WTC11 (cell line): ENCODE results near the gene GRIN3B. TPM values are rescaled to one million over a fixed set of nuclear protein-coding genes. Genes with fewer than 3 reads are reported as not detected.

ENCODE experiments used
- ATAC-seq: fragments of 200-7000 bp; cut with Tn5 transposase; 2 replicates; pipeline ENCODE4 v1.10.0; 2021; ENCODE audit warnings: mild to moderate bottlenecking, moderate library complexity
- CTCF ChIA-PET: fragments of 300-600 bp; sonication (Branson Sonifier 250); formaldehyde crosslinking; loops from one replicate; lab custom pipeline; 2021; ENCODE audit warnings: antibody characterized with exemption; lab: Charles Lee
- POLR2A ChIA-PET: fragments of 350-600 bp; sonication (Branson Sonifier 250); formaldehyde crosslinking; loops from one replicate; lab custom pipeline; 2021; ENCODE audit warnings: antibody characterized with exemption; lab: Charles Lee
- DNase-seq: peaks from one replicate; pipeline ENCODE4 v3.0.0; 2021; ENCODE audit warnings: low spot score
- H3K27ac Mint-ChIP-seq: 2 replicates; pipeline ENCODE4 v1.8.0; 2021; ENCODE audit warnings: mixed read lengths
- H3K27me3 Mint-ChIP-seq: 2 replicates; pipeline ENCODE4 v1.8.0; 2021; ENCODE audit warnings: low read depth, mild to moderate bottlenecking, moderate library complexity, mixed read lengths
- H3K36me3 Mint-ChIP-seq: 2 replicates; pipeline ENCODE4 v1.8.0; 2021; ENCODE audit warnings: mixed read lengths
- H3K4me1 Mint-ChIP-seq: 2 replicates; pipeline ENCODE4 v1.8.0; 2022; ENCODE audit warnings: mixed read lengths
- H3K4me3 Mint-ChIP-seq: 2 replicates; pipeline ENCODE4 v1.8.0; 2021; ENCODE audit warnings: mild to moderate bottlenecking, moderate library complexity, mixed read lengths
- H3K9me3 Mint-ChIP-seq: 2 replicates; pipeline ENCODE4 v1.8.0; 2021; ENCODE audit warnings: mixed read lengths
- AR ChIP-seq: fragments of 250-450 bp; sonication (Bioruptor Pico); IDR thresholded peaks from 2 replicates; pipeline ENCODE4 v1.9.0; 2021; ENCODE audit warnings: mild to moderate bottlenecking
- ATF6 ChIP-seq: sonication (generic); formaldehyde crosslinking; IDR thresholded peaks from 2 replicates; pipeline ENCODE4 v1.8.1; 2023; ENCODE audit warnings: mild to moderate bottlenecking, missing genetic modification reagents
- CDX4 ChIP-seq: fragments of 250-450 bp; sonication (Bioruptor Pico); IDR thresholded peaks from 2 replicates; pipeline ENCODE4 v1.9.0; 2021; ENCODE audit warnings: moderate library complexity, mild to moderate bottlenecking, inconsistent platforms, borderline replicate concordance
- GABPB1 ChIP-seq: sonication (generic); formaldehyde crosslinking; IDR thresholded peaks from 2 replicates; pipeline ENCODE4 v1.8.1; 2023; ENCODE audit warnings: mild to moderate bottlenecking, missing genetic modification reagents
- MLX ChIP-seq: sonication (generic); formaldehyde crosslinking; IDR thresholded peaks from 2 replicates; pipeline ENCODE4 v1.8.1; 2023; ENCODE audit warnings: mild to moderate bottlenecking, missing genetic modification reagents, moderate library complexity
- MXD4 ChIP-seq: fragments of 250-450 bp; sonication (Bioruptor Pico); IDR thresholded peaks from 2 replicates; pipeline ENCODE4 v1.8.0; 2021; ENCODE audit warnings: mild to moderate bottlenecking, moderate library complexity, borderline replicate concordance
- NR3C1 ChIP-seq: sonication (generic); formaldehyde crosslinking; conservative IDR thresholded peaks from 2 replicates; pipeline ENCODE4 v1.8.1; 2023; ENCODE audit warnings: low read depth, mild to moderate bottlenecking, missing genetic modification reagents
- USF2 ChIP-seq: sonication (generic); formaldehyde crosslinking; IDR thresholded peaks from 2 replicates; pipeline ENCODE4 v1.8.1; 2023; ENCODE audit warnings: mild to moderate bottlenecking, missing genetic modification reagents, moderate library complexity
- ZNF121 ChIP-seq: sonication (generic); formaldehyde crosslinking; IDR thresholded peaks from 2 replicates; pipeline ENCODE4 v1.8.0; 2023; ENCODE audit warnings: missing genetic modification reagents
- ZNF423 ChIP-seq: fragments of 250-450 bp; sonication (Bioruptor Pico); IDR thresholded peaks from 2 replicates; pipeline ENCODE4 v2.1.2; 2022; ENCODE audit warnings: mild to moderate bottlenecking, moderate library complexity
- ZNF425 ChIP-seq: fragments of 250-450 bp; sonication (Bioruptor Pico); conservative IDR thresholded peaks from 2 replicates; pipeline ENCODE4 v1.9.0; 2021; ENCODE audit warnings: mild to moderate bottlenecking
- total RNA-seq: library from RNA; stranded (reverse); gene quantifications from 3 replicates; pipeline ENCODE4 v1.2.3, GENCODE V29; 2021

The GRIN3B gene
- total RNA-seq, 1 experiment from 2014 or later: 1.9 TPM

GRCh38 chr19:1015061-1015781 is 15.0 kb downstream of the GRIN3B start:
- Mint-ChIP-seq H3K36me3 (no peaks in the 10 kb centered on the region; the same call in 1 of the 2 replicates), H3K9me3 (no peaks in the 10 kb centered on the region)
- CTCF ChIA-PET: interaction anchor here (0.6 to 1.5 kb wide), 2 partner anchors 50 to 437 kb away, joined by 3 to 5 read pairs; no protein-coding TSS in a partner anchor

GRCh38 chr19:1015782-1016646 is 15.8 kb downstream of the GRIN3B start:
- Mint-ChIP-seq H3K9me3 (no peaks in the 10 kb centered on the region), H3K4me1 (peaks cover 28% of the 10 kb centered on the region), H3K4me3 (no peak overlapping the region), H3K27ac (peak overlapping the region; percentile 60; the same call in 1 of the 2 replicates), H3K27me3 (no peaks in the 10 kb centered on the region; the same call in 1 of the 2 replicates), H3K36me3 (no peaks in the 10 kb centered on the region; the same call in 1 of the 2 replicates)
- CTCF ChIA-PET: interaction anchor here (0.6 to 1.8 kb wide), 5 partner anchors 10 to 438 kb away, joined by 3 to 5 read pairs (median 4); partner anchors contain the start of gene CNN2
- ATAC-seq: peak; percentile 17
- DNase-seq: peak; percentile 60
- POLR2A ChIA-PET: interaction anchor here (0.6 to 1.5 kb wide), 3 partner anchors 10 to 88 kb away, joined by 3 to 9 read pairs (median 4); partner anchors contain the start of gene CNN2
- TF ChIP-seq GABPB1 (CRISPR knock-in tag): no peak
- TF ChIP-seq ZNF423 (CRISPR knock-in tag): no peak
- no peak for TF ChIP-seq ZNF425 (CRISPR knock-in tag)
- TF ChIP-seq MXD4 (CRISPR knock-in tag): no peak
- TF ChIP-seq CDX4 (CRISPR knock-in tag): no peak
- no peak for TF ChIP-seq MLX
- TF ChIP-seq ZNF121: no peak
- TF ChIP-seq ATF6: no peak

More at GRCh38 chr19:1015061-1015781, 15.0 kb downstream of the GRIN3B start:
- Mint-ChIP-seq H3K27me3 (no peaks in the 10 kb centered on the region; the same call in 1 of the 2 replicates), H3K27ac (no peak overlapping the region), H3K4me3 (no peak overlapping the region), H3K4me1 (peaks cover 28% of the 10 kb centered on the region)
- ATAC-seq (no peak), DNase-seq (no peak)
- TF ChIP-seq USF2 (no peak), AR (CRISPR knock-in tag) (no peak), NR3C1 (CRISPR knock-in tag) (no peak), ZNF425 (CRISPR knock-in tag) (no peak)
- POLR2A ChIA-PET: interaction anchor here (1.0 kb wide), 1 partner anchor 11 kb away, joined by 4 read pairs; the partner anchor contains the start of gene CNN2
